Measurements from ENCODE around the gene ZMYND10. TPM values are rescaled to one million over a fixed set of nuclear protein-coding genes. Genes with fewer than 3 reads are reported as not detected.

ZMYND10 gene
- total and polyA plus RNA-seq, 9 of the 15 experiments (the other 6 are each of a cell fraction or from before 2014, with no cell fraction given), result 0.20 to 2.8 (median 0.70) TPM

DNA sequence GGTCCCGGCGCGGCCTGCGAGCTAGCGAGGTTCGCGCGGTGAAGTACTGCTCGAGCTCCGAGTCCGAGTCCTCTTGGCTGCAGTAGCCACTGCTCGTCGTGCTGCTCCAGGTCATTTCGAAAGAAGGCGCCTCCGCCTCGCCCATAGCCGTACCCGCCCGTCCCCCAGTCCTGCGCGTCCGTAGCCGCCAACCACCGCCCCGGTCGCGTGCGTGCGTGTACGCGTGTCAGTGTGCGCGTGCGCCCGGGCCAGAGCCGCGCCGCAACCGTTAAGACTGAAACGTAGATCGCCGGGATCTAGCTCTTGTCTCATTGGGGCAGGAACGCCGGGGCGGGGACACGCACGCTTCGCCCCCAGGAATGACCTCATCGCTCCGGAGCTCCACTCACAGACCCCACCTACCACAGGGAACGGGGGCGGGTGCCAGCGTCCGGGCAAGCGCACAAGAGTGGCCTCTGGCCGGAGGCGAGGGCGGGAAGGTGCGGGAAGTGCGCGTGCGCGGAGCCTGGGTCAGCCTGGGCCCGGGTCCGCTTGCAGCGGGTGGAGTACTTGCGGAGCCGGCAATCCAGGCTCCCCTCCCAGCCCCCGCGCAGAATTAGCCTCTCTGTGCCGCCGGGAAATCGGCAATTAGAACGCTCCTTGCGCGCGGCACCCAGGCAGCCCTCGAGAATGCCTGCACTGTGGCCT, 8.2 kb downstream of the ZMYND10 start (continued):
- TF ChIP-seq PHF8 (IDR thresholded peaks at IDR 0.05; ENCODE audit: borderline replicate concordance, low read length) (peak; percentile 64; the same call in 1 of the 2 replicates), MAFG (tag; conservative IDR thresholded peaks at IDR 0.05) (no peak), EGR1 (conservative IDR thresholded peaks at IDR 0.05) (peak; percentile 95), ATF1 (CRISPR knock-in tag; IDR thresholded peaks at IDR 0.05) (no peak), ATF1 (tag; IDR thresholded peaks at IDR 0.05) (peak; percentile 84), YY1 (IDR thresholded peaks at IDR 0.05; ENCODE audit: borderline replicate concordance in 1 of 3, control insufficient read depth in 1 of 3, extremely low read depth in 1 of 3, insufficient read depth in 3 of 3, insufficient read length in 1 of 3, insufficient replicate concordance in 2 of 3, low read depth in 1 of 3, low read length in 2 of 3) (peak in 1 of 3 experiments; percentile 12), NONO (IDR thresholded peaks at IDR 0.05; ENCODE audit: low read depth in 2 of 2, low read length in 1 of 2) (0 out of 4 replicates have a peak, but pooled peaks of 1 of the 2 experiments have one; percentile 66), ZFP30 (CRISPR knock-in tag; IDR thresholded peaks at IDR 0.05; ENCODE audit: borderline replicate concordance) (no peak), GMEB1 (CRISPR knock-in tag; IDR thresholded peaks at IDR 0.05) (peak; percentile 88), TAF9B (IDR thresholded peaks at IDR 0.05; ENCODE audit: partially characterized antibody) (peak; percentile 27), E2F8 (IDR thresholded peaks at IDR 0.05; ENCODE audit: low read depth, partially characterized antibody) (peak; percentile 22), CC2D1A (IDR thresholded peaks at IDR 0.05) (no peak), TAF1 (IDR thresholded peaks at IDR 0.05; ENCODE audit: control insufficient read depth, extremely low read depth, insufficient read depth, low read length, severe bottlenecking) (peak; percentile 44), ZEB2 (IDR thresholded peaks at IDR 0.05) (no peak), DEAF1 (CRISPR knock-in tag; IDR thresholded peaks at IDR 0.05) (no peak)
- TF ChIP-seq, protein P1, sequence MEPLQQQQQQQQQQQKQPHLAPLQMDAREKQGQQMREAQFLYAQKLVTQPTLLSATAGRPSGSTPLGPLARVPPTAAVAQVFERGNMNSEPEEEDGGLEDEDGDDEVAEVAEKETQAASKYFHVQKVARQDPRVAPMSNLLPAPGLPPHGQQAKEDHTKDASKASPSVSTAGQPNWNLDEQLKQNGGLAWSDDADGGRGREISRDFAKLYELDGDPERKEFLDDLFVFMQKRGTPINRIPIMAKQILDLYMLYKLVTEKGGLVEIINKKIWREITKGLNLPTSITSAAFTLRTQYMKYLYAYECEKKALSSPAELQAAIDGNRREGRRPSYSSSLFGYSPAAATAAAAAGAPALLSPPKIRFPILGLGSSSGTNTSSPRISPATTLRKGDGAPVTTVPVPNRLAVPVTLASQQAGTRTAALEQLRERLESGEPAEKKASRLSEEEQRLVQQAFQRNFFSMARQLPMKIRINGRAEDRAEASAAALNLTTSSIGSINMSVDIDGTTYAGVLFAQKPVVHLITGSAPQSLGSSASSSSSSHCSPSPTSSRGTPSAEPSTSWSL (CRISPR knock-in tag; IDR thresholded peaks at IDR 0.05; ENCODE audit: borderline replicate concordance), result no peak
- TF ChIP-seq, protein P2, sequence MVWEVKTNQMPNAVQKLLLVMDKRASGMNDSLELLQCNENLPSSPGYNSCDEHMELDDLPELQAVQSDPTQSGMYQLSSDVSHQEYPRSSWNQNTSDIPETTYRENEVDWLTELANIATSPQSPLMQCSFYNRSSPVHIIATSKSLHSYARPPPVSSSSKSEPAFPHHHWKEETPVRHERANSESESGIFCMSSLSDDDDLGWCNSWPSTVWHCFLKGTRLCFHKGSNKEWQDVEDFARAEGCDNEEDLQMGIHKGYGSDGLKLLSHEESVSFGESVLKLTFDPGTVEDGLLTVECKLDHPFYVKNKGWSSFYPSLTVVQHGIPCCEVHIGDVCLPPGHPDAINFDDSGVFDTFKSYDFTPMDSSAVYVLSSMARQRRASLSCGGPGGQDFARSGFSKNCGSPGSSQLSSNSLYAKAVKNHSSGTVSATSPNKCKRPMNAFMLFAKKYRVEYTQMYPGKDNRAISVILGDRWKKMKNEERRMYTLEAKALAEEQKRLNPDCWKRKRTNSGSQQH (CRISPR knock-in tag; IDR thresholded peaks at IDR 0.05), result 0 out of 2 replicates have a peak, but pooled peaks have one; percentile 18

Data from K562 (cell line).